GM19025 (cell line): ENCODE results near the gene COMT.

ENCODE experiments used
- ATAC-seq: cut with Tn5 transposase; IDR thresholded peaks from one replicate; pipeline ENCODE4 v1.9.1; 2021; ENCODE audit warnings: mild to moderate bottlenecking, low read depth, moderate library complexity; ENCODE audit not compliant: unreplicated experiment

The COMT gene

DNA sequence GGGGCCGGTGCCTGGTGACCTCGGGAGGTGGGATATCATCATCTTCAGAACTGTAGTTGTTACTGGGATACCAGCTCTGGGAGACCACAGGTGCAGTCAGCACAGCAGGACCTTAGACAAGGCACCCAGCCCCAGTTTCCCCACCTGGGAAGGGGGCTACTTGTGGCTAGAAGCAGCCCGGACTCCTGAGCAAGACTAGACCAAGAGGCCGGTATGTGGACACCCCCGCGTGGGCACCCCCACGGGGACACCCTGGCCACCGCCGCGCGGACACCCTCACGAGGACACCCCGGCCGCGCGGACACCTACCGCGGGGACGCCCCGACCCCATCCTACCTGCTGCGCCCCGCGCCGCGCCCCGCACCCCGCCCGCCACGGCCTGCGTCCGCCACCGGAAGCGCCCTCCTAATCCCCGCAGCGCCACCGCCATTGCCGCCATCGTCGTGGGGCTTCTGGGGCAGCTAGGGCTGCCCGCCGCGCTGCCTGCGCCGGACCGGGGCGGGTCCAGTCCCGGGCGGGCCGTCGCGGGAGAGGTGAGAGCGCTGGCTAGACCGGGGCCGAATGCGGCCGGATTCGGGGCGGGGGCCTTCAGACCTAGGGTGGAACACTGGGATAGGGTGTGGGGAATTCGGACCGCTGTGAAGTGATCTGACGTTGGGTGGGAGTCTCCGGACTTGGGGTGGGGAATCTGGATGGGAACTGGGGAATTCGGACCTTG, at the start of gene COMT, which contains the start of gene TXNRD2:
Gene COMT (plus strand): TSS at position 408 of the 718 bp plus-strand sequence. CDS start 20,755 bp downstream, outside the sequence.
Gene TXNRD2 (minus strand): TSS at position 454 of the 718 bp plus-strand sequence. CDS start 15 bp downstream, at position 439.
- peak; percentile 64 for ATAC-seq

DNA sequence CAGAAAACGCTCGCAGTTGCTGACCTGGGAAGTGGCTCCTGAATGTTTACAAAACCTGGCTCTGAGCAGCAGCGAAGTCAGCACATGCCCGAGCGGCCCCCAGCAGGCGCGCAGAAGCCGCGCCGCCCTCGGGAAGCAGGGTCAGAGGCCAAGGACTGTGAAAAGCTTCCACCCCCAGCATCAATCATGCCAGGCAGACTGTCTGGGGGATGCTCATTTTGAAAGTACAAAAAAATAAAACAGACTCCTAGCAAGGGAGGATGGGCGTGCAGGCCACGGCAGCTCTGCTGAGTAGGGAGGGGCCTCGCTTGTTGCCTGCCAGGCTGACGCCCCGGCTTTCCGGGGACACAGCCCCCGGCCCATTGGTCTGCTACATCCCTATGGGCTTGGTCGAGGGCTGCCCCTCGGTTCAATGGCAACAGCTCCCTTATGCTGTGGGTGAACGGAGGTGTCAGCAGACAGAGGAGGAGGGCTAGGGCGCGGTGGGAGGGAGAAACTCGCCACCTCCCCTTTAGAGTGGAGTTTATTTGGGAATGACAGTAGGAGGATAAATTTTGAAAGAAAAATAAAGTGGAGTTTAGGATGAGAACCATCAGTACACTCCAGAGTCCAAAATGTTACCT, 49.2 kb upstream of the COMT start:
- ATAC-seq: no peak

DNA sequence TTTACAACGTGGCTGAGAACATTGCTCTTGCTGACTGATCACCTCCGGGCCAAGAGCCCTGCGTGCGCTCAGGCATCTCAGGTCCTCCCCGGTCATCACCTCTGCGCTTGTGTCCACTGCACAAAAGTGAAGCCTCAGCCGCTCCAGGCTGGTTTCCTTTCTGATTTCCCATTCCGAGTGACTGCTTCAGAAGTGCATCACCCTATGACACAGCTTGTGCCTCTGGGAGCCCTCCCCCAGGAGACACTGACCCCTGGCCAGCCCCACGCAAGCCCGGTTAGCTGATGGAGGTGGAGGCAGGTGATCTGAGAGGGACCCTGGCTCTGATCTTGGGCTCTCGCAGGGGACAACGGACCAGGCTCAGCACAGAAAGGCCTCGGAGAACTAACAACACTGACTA, 48.6 kb upstream of the COMT start:
- ATAC-seq: no peak

DNA sequence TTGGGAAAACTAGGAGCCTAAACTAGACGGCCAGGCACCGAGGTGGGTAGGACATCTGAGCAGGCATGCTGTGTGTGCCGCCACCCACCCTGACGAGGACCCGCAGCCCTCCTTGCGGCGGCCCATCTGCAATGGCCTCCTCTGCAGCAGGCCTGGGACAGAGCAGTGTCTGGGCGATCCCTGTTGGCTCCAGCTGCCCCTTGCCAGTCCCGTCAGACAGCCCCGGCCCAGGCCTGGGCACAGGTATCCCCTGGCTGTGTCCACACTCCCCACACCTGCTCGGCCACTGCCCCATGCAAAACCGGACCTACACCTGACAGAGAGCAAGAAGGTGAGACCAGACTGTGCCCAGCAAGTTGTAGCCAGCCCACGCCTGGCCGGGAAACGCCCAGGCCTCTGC, 48.2 kb upstream of the COMT start:
- no peak for ATAC-seq

DNA sequence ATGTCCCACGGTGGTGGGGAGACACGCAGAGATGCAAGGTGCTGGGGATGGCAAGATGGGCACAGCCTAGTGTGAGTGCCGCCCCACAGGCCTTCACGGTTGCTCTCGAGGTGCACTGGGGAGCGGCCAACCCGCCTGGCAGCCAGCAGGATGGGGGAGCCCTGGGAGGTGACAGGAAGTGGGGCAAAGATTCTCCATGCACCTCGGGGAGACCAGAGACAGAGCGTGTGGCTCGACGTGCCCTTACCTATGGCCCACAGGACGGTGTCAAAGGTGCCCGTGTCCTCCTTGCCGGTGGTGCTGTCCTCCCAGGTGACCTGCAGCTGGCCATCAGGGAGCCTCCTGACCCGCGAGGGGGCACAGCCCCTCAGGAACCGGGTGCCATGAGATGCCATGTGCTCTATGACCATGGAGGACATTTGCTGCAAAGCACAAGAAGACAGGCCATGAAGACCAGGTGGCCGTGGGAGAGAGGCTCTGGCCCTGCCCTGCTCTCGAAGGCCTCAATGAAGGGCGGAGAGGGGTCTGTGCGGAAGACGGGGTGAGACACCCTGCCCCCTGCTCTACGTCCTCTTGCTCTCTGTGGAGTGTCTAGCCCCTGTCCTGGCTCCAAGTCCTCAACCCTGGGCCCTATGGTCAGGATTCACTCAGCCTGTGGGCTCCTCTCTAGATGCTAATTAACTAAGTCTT, 46.3 kb upstream of the COMT start:
- ATAC-seq: no peak

DNA sequence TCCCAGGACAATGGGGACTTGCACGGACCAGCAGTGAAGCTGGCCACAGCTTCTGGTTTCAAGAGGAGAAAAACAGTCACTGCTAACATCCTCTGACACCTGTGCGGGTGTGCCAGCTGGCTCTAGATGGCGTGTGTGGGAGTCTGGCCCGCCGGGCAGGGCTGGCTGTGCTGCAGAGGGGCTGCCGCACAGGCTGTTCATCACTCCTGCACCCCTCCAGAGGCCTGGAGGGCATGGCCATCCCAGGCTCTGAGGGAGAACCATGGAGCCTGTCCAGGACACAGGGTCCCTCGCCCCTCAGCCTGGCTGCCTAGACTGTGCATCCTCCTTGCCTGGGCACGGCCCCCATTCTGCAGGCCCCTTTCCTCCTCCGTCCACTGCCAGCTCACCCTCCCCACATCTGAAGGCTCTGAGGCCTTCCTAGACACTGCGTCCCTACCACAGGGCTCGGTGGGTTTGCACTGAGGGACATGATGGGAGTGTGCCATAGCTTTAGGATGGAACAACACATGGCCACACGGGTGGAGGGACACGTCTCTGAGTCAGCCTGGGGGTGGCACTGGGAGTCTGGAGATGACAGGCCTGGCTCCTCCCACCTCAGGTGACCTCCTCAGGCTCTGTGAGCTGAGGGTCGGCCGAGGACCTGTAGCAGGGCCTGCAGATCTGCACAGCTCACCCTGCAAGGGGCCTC, 44.8 kb upstream of the COMT start:
- no peak for ATAC-seq

DNA sequence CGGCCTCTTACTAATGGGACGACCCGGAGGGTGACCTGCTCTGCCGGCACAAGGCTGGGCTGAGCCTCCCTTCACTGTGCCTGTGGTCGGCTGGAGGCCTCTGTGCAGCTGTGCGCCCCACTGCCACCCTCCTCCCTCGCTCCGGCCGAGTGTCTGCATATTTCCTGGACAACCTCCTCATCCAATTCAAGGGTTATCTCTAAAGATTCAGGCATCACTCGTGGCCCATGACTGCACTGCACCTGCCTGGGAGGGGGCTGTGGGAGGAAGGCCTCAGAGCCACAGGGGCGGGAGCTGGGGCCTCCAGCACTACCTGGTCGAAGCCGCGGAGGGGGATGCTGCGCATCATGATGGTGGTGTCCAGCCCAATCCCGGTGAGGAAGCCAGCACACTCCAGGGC, 43.8 kb upstream of the COMT start:
- ATAC-seq: no peak

DNA sequence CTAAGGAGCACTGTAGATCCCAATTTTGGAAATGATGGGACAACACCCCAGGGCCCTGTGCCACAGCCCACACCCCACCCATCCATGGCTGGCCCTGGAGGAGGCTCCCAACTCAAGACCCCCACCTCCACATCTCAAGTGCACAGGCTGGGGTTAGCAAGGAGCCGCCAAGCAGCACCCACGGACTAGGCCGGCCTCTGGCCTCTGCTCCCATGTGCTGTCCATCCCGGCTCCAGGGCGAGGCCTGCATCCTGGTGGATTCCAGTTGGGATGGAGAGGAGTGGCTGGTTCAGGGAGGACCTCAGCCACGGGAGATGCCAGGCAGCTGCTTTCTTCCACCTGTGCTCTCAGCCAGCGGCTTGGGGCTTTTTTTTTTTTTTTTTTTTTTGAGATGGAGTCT, 43.4 kb upstream of the COMT start:
- ATAC-seq: no peak

DNA sequence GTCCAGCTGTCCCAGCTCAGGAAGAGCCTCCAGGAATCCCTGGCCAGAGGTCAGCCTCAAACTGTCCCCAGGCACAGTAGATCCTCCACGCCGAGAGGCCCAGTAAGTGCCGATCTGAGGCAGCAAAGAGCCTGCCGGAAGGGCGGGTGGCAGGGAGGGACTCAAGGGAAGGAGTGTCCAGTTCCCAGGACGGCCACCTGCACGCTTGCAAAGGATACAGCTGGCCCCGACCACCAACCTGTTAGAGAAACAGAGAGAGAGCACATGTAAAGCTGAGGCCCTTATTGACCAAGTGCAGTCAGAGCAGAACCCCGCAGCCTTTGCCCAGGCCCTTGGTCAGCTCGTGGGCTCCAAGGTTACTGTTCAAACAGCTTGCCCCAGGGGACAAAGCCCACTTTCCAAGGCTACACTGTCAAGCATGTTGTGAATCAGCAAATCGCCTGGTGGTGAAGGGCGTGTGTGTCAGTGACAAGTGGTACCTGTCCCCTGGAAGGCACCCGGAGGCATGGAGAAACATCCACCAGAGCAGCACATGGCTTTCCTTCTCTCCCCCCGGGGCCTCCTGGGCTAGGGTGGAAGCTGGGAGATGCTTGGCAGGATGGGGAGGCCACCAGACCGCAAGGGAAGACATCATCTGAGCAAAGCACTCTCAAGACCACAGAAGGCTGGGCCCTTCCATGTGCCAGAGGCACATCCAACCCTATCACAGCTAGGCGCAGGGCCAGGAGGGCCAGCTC, 42.6 kb upstream of the COMT start:
- ATAC-seq: no peak

DNA sequence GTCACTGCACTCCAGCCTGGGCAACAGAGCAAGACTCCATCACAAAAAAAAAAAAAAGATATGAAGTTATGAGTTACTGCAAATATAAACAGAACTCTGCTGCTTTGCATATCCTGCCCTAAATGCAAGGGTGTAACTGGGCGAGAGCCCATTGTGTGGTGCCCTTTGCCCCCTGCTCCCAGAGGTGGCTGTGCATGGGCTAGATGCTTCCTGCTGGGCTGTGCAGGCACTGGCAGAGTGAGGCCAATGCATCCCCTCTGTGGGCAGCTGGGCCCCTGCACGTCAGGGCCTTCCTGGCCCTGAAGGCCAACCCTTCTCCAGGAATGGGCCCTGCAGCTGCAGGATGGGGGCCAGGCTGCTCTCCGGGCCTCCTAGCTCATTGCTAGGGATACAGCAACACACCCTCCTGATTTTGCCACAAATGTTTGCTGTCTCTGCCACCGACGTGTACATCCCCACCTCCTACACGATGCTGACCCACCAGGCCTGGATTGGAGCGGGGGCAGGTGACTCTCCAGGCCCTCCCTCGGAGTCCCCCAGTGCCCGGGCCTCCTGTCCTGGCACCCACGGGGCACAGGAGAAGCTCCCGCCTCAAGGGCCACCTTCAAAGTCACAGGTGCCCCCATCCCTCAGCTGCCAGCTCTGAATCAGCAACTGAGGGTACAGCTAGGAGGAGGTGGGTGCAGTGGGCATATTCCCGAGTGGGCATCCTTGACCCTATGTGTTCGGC, 40.7 kb upstream of the COMT start:
- no peak for ATAC-seq

DNA sequence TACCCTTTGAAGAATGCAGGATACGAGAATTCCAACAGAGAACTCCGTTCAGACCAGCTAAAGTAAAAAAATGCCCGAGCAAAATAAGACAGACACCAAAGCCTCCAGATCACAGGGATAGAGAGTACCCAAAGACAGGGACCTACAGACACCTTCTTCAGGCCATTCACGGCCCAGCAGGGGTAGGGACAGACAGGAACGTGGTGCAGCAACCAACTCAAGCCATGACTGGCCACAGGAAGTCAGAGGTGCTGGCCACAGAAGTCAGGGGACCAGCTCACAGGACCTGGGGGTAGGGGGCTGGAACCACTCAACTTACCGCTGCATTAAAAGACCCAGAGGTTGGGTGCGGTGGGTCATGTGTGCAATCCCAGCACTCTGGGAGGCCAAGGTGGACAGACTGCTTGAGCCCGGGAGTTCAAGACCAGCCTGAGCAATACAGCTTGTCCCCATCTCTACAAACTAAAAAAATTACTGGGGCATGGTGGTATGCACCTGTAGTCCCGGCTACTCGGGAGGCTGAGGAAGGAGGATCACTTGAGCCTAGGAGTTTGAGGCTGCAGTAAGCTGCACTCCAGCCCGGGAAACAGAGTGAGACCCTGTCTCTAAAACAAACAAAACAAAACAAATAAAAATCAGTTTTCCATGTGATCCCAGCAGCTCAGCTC, 39.9 kb upstream of the COMT start:
- ATAC-seq: no peak

DNA sequence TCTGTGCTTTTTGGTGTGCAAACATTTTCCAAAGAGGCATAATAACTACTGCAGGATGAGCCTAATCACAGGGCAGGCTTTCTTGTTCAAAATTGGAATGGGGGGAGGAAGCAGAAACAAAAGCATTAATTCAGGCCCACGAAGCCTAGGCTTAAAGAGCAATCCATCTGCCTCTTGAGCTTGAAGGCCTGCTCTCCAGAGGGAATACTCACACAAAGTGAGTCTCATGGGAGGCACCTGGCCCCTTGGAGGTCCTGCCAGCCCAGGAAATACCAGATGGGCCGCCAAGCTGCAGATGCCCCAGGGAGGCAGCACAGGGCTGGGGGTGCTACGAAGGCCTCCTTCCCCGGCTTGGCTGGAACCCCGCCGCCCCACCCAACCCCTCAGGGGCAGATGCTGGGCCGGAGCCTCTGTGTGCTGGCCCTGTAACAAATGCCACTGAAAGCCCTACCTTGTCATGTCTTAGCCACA, 39.3 kb upstream of the COMT start:
- no peak for ATAC-seq

DNA sequence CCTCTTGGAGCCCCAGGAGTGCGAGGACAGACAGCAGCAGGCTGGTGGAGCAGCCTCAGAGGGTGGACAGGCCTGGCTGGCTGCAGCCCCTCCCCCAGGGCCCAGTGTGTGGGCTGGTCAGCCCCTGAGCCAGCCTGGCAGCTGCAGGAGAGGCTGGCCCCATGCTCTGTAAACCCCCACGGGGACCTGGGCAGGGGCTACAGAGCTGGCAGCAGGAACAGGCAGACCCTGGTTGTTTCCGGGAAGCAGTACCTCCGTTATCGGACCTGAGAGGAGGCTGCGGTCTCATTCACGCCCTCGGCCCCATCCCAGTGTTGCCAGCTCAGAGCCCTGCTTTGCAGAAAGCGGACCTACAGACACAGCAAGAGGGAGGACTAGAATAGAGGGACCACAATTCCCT, 38.5 kb upstream of the COMT start:
- ATAC-seq: no peak

DNA sequence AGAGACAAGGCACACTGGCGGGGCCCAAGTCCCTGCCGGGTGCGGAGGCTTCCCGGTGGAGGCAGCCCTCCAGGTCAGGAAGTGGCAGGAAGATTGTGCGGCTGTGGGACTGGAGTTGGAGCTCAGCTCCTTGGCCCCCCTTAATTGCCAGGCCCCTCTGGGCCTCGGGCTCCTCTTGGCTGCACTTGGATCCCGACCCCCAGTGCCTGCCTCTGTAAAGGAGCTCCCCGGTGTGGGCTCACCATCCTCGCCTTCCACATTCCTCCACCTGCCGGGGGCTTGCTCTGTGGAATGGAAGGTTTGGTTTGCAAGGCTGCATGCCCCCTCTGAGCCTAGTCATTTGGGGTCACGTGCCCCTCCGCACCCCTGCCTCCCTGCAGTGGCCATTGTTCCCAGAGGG, 38.1 kb upstream of the COMT start:
- no peak for ATAC-seq

DNA sequence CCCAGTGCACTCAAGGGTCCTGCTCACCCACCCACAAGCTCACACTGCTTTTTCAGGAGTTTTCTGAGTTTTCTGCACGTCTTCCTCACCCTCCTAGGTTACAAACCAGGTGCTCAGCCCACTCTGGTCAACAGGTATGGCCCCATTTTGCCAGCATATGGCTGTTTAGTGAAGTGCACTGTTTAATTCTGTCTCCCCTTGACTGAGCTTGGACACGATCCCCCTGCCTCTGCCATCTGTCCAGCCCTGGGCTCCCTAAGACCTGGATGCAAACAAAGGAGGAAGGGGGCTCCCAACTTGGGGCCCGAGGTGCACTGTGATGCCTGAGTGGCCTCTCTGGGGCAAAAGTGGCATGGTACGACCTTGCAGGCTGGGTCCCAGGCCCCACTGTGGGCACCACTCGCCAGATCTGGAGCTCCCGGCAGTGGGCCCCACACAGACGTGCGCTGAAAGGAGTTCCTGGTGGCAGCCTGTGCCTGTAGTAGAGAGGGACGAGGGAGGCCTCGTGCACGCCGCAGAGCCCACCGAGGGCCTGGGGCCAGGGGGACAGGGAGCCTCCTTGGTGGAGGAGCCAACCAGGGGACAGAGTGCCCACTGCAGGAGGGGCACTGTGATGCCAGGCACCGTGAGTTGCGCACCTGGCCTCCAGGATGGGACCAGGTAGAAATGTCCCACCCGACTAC, 37.3 kb upstream of the COMT start:
- no peak for ATAC-seq

DNA sequence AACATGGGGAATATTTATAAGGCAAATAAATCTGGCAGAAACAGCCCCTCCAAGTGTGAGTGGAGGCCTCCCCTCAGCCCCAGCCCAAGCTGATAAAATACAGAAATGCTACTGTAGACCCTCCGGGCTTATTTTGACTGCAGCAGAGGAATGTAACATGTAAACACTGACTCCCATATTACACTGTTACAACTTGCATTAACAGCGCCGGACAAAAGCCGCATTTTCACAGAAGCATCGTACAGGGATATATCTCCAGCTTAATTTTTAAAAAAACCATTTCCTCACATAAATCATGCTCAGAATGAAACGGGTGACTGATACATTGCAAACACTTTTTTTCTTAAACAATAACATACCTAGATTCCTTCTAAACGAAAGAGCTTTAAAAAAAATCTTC, 36.6 kb upstream of the COMT start:
- no peak for ATAC-seq

DNA sequence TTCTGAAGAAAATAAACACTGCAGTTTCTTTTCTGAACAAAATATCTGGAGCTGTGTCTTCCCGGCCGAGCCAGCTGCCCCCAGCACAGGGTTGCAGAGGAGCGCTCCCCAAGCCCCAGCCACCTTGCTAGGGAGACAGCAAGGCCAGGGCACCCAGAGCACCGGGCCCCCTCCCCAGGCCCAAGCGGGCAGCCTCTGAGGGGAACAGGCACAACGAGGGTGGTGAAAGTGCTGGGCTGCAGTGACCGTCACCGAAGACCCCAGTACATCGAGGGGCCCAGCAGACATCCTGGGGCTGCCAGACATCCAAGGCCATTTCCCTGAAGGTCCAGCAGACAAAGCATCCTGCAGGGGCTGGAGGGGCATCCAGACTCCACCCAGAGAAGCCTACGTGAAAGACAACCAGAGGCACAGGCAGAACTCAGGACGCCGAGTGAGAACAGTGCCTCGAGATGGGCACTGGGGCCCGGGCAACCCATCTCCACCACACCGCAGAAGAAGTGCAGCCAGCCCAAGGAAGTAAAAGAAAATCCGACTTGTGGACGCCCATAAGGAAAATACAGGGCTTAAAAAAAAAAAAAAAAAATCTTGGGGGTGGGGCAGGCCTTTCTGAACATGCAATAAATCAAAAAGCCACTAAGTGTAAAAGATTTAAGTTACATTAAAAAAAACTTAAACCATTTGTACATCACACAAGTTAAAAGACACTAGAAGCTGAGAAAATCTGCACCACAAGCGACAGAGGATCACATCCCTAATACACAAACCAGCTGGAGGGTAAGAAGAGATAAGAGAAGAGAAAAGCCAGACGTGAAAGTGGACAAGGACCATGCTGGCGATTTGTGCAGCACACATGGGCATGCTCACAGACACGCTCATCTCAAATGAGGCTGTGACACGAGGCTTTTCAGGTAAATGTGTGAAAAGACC, 36.0 kb upstream of the COMT start:
- no peak for ATAC-seq
